Effector memory CD8-positive, alpha-beta T cell (primary cell): Measurements from ENCODE around the gene ADAMTS5.

ENCODE experiments used
- ATAC-seq: fragments of 150-1000 bp; cut with Tn5 transposase; replicated peaks from 2 replicates; pipeline ENCODE4 v1.10.0; 2021; ENCODE audit warnings: mild to moderate bottlenecking, moderate library complexity
- DNase-seq, 3 experiments: peaks; one replicate each; pipeline ENCODE4 v3.0.0; 2021
- H3K27ac Mint-ChIP-seq, 2 donors: one replicate each; pipeline ENCODE4 v1.8.0; 2022; ENCODE audit warnings: mild to moderate bottlenecking in 2 of 2, mixed read lengths in 2 of 2, moderate library complexity in 2 of 2
- H3K27me3 Mint-ChIP-seq, 2 donors: one replicate each; pipeline ENCODE4 v1.8.0; 2022; ENCODE audit warnings: mixed read lengths in 2 of 2
- H3K36me3 Mint-ChIP-seq: one replicate; pipeline ENCODE4 v1.8.0; 2022; ENCODE audit warnings: mild to moderate bottlenecking, moderate library complexity, mixed read lengths; ENCODE audit not compliant: insufficient read depth
- H3K4me1 Mint-ChIP-seq, 2 donors: one replicate each; pipeline ENCODE4 v1.8.0; 2022; ENCODE audit warnings: low read depth in 2 of 2, mixed read lengths in 2 of 2
- H3K4me3 Mint-ChIP-seq, 2 donors: one replicate each; pipeline ENCODE4 v1.8.0; 2022; ENCODE audit warnings: mild to moderate bottlenecking in 2 of 2, mixed read lengths in 2 of 2, moderate library complexity in 2 of 2
- H3K9me3 Mint-ChIP-seq, 2 donors: one replicate each; pipeline ENCODE4 v1.8.0; 2022; ENCODE audit warnings: mixed read lengths in 2 of 2

ADAMTS5 gene

GRCh38 chr21:26962621-26963181, 4.2 kb downstream of the ADAMTS5 start:
- Mint-ChIP-seq H3K4me3 (no peak overlapping the region), H3K27ac (no peak overlapping the region), H3K27me3 (peaks cover 24 to 41% of the 10 kb centered on the region in 2 donors), H3K4me1 (peaks cover 0 to 2% of the 10 kb centered on the region in 2 donors), H3K36me3 (no peaks in the 10 kb centered on the region), H3K9me3 (peaks cover 0 to 5% of the 10 kb centered on the region in 2 donors)
- ATAC-seq (no peak), DNase-seq (no peak)

- no peak overlapping the region for H3K27ac Mint-ChIP-seq
- ATAC-seq: no peak
- H3K4me3 Mint-ChIP-seq: no peak overlapping the region
- peaks cover 0 to 5% of the 10 kb centered on the region in 2 donors for H3K9me3 Mint-ChIP-seq
- H3K4me1 Mint-ChIP-seq: no peaks in the 10 kb centered on the region
- peaks cover 17 to 31% of the 10 kb centered on the region in 2 donors for H3K27me3 Mint-ChIP-seq
- no peak for DNase-seq
- H3K36me3 Mint-ChIP-seq: no peaks in the 10 kb centered on the region
Observed at GRCh38 chr21:26961698-26962097, 5.2 kb downstream of the ADAMTS5 start.

- Mint-ChIP-seq H3K27ac (no peak overlapping the region), H3K9me3 (peaks cover 0 to 5% of the 10 kb centered on the region in 2 donors), H3K4me3 (no peak overlapping the region), H3K36me3 (no peaks in the 10 kb centered on the region), H3K4me1 (no peaks in the 10 kb centered on the region), H3K27me3 (peaks cover 0 to 7% of the 10 kb centered on the region in 2 donors)
- DNase-seq (no peak), ATAC-seq (no peak)
Observed at GRCh38 chr21:26958788-26959187, 8.1 kb downstream of the ADAMTS5 start.

GRCh38 chr21:26956813-26957212, 10.1 kb downstream of the ADAMTS5 start:
- Mint-ChIP-seq H3K4me3 (no peak overlapping the region), H3K27me3 (peaks cover 0 to 4% of the 10 kb centered on the region in 2 donors), H3K36me3 (no peaks in the 10 kb centered on the region), H3K4me1 (no peaks in the 10 kb centered on the region), H3K27ac (no peak overlapping the region), H3K9me3 (peaks cover 0 to 2% of the 10 kb centered on the region in 2 donors)
- ATAC-seq (no peak), DNase-seq (no peak)

GRCh38 chr21:26956216-26956615, 10.7 kb downstream of the ADAMTS5 start:
- DNase-seq (no peak), ATAC-seq (no peak)
- H3K27ac Mint-ChIP-seq: no peak overlapping the region
- no peaks in the 10 kb centered on the region for H3K4me1 Mint-ChIP-seq
- no peaks in the 10 kb centered on the region for H3K36me3 Mint-ChIP-seq
- H3K27me3 Mint-ChIP-seq: no peaks in the 10 kb centered on the region
- no peaks in the 10 kb centered on the region for H3K9me3 Mint-ChIP-seq
- H3K4me3 Mint-ChIP-seq: no peak overlapping the region

GRCh38 chr21:26954662-26955121, 12.2 kb downstream of the ADAMTS5 start:
- no peak for ATAC-seq
- H3K4me3 Mint-ChIP-seq: no peak overlapping the region
- no peak overlapping the region for H3K27ac Mint-ChIP-seq

GRCh38 chr21:26952374-26953066, 14.4 kb downstream of the ADAMTS5 start:
- no peaks in the 10 kb centered on the region for H3K9me3 Mint-ChIP-seq
- DNase-seq: no peak
- H3K27ac Mint-ChIP-seq: no peak overlapping the region
- ATAC-seq: no peak
- H3K4me1 Mint-ChIP-seq: no peaks in the 10 kb centered on the region
- H3K27me3 Mint-ChIP-seq: no peaks in the 10 kb centered on the region
- H3K36me3 Mint-ChIP-seq: no peaks in the 10 kb centered on the region
- no peak overlapping the region for H3K4me3 Mint-ChIP-seq

More at GRCh38 chr21:26954662-26955121, 12.2 kb downstream of the ADAMTS5 start:
- no peak for DNase-seq
- no peaks in the 10 kb centered on the region for H3K9me3 Mint-ChIP-seq
- no peaks in the 10 kb centered on the region for H3K27me3 Mint-ChIP-seq
- no peaks in the 10 kb centered on the region for H3K36me3 Mint-ChIP-seq
- H3K4me1 Mint-ChIP-seq: no peaks in the 10 kb centered on the region

GRCh38 chr21:26949830-26950229, 17.1 kb downstream of the ADAMTS5 start:
- Mint-ChIP-seq H3K4me3 (no peak overlapping the region), H3K27me3 (no peaks in the 10 kb centered on the region), H3K4me1 (no peaks in the 10 kb centered on the region), H3K27ac (no peak overlapping the region), H3K9me3 (no peaks in the 10 kb centered on the region), H3K36me3 (no peaks in the 10 kb centered on the region)
- no peak for ATAC-seq
- DNase-seq: no peak

- Mint-ChIP-seq H3K36me3 (no peaks in the 10 kb centered on the region), H3K27ac (no peak overlapping the region), H3K9me3 (no peaks in the 10 kb centered on the region), H3K27me3 (no peaks in the 10 kb centered on the region), H3K4me3 (no peak overlapping the region), H3K4me1 (no peaks in the 10 kb centered on the region)
- ATAC-seq (no peak), DNase-seq (no peak)
Observed at GRCh38 chr21:26948194-26948593, 18.7 kb downstream of the ADAMTS5 start.

GRCh38 chr21:26946744-26947446, 20.0 kb downstream of the ADAMTS5 start:
- Mint-ChIP-seq H3K4me3 (no peak overlapping the region), H3K4me1 (no peaks in the 10 kb centered on the region), H3K9me3 (no peaks in the 10 kb centered on the region), H3K27me3 (no peaks in the 10 kb centered on the region), H3K27ac (no peak overlapping the region), H3K36me3 (no peaks in the 10 kb centered on the region)
- ATAC-seq: no peak
- DNase-seq: no peak

GRCh38 chr21:26945916-26946675, 20.8 kb downstream of the ADAMTS5 start:
- H3K27me3 Mint-ChIP-seq: no peaks in the 10 kb centered on the region
- no peak overlapping the region for H3K4me3 Mint-ChIP-seq
- no peak for DNase-seq

GRCh38 chr21:26943921-26944320, 23.0 kb downstream of the ADAMTS5 start:
- no peak overlapping the region for H3K4me3 Mint-ChIP-seq
- no peaks in the 10 kb centered on the region for H3K27me3 Mint-ChIP-seq
- ATAC-seq: no peak
- no peak for DNase-seq
- H3K9me3 Mint-ChIP-seq: no peaks in the 10 kb centered on the region
- no peaks in the 10 kb centered on the region for H3K36me3 Mint-ChIP-seq
- no peaks in the 10 kb centered on the region for H3K4me1 Mint-ChIP-seq
- H3K27ac Mint-ChIP-seq: no peak overlapping the region

More at GRCh38 chr21:26945916-26946675, 20.8 kb downstream of the ADAMTS5 start:
- no peaks in the 10 kb centered on the region for H3K9me3 Mint-ChIP-seq
- no peaks in the 10 kb centered on the region for H3K4me1 Mint-ChIP-seq
- ATAC-seq: no peak
- H3K27ac Mint-ChIP-seq: no peak overlapping the region
- no peaks in the 10 kb centered on the region for H3K36me3 Mint-ChIP-seq

GRCh38 chr21:26941421-26941820, 25.5 kb downstream of the ADAMTS5 start:
- no peak for ATAC-seq
- no peak overlapping the region for H3K27ac Mint-ChIP-seq
- H3K4me1 Mint-ChIP-seq: no peaks in the 10 kb centered on the region
- no peak overlapping the region for H3K4me3 Mint-ChIP-seq
- no peaks in the 10 kb centered on the region for H3K36me3 Mint-ChIP-seq
- no peaks in the 10 kb centered on the region for H3K27me3 Mint-ChIP-seq
- DNase-seq: no peak
- no peaks in the 10 kb centered on the region for H3K9me3 Mint-ChIP-seq
